AG04449 (cell line): ENCODE data around the gene SDK1.

Source experiments
- CTCF ChIA-PET: fragments of 350-600 bp; formaldehyde crosslinking; extraction: SDS; loops from one replicate; lab custom pipeline; 2021; ENCODE audit warnings: antibody characterized with exemption; lab: Yijun Ruan, JAX
- POLR2A ChIA-PET: fragments of 400-600, 350-600 bp; formaldehyde crosslinking; extraction: SDS; loops from one replicate; lab custom pipeline; 2020; ENCODE audit warnings: antibody characterized with exemption, inconsistent platforms; lab: Yijun Ruan, JAX
- DNase-seq: peaks from one replicate; pipeline ENCODE4 v3.0.0-alpha.2; 2010; ENCODE audit warnings: low read depth, low spot score
- H3K4me3 ChIP-seq: 2 replicates; pipeline ENCODE4 v1.5.1; 2011; ENCODE audit warnings: low read depth, mild to moderate bottlenecking, control low read depth, low read length
- TF ChIP-seq, protein P1 (sequence below): IDR thresholded peaks from one replicate; pipeline ENCODE4 v1.5.1; 2011; ENCODE audit warnings: mild to moderate bottlenecking, moderate library complexity, low read length, control low read depth, inconsistent platforms; ENCODE audit not compliant: insufficient read depth; ENCODE audit errors: missing control alignments

SDK1 gene

DNA sequence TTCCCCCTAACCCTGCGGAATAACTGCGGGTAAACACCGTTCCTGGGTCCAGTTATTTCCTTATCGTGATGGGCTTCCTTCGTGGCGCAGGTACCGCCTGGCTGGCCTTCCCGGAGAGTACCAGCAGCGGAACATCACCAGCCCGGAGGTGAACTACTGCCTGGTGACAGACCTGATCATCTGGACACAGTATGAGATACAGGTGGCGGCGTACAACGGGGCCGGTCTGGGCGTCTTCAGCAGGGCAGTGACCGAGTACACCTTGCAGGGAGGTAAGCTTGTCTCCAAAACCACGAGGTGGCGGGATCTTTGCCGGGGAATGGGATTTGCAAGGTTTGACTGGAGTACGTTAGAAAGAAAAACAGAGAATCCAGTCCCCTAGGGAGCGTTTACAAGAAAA is 716.0 kb downstream of the SDK1 start:
- CTCF ChIA-PET, result no interaction called here
- H3K4me3 ChIP-seq, result no peak overlapping the region
- DNase-seq, result no peak
- POLR2A ChIA-PET, result no interaction called here
- TF ChIP-seq, protein P1, sequence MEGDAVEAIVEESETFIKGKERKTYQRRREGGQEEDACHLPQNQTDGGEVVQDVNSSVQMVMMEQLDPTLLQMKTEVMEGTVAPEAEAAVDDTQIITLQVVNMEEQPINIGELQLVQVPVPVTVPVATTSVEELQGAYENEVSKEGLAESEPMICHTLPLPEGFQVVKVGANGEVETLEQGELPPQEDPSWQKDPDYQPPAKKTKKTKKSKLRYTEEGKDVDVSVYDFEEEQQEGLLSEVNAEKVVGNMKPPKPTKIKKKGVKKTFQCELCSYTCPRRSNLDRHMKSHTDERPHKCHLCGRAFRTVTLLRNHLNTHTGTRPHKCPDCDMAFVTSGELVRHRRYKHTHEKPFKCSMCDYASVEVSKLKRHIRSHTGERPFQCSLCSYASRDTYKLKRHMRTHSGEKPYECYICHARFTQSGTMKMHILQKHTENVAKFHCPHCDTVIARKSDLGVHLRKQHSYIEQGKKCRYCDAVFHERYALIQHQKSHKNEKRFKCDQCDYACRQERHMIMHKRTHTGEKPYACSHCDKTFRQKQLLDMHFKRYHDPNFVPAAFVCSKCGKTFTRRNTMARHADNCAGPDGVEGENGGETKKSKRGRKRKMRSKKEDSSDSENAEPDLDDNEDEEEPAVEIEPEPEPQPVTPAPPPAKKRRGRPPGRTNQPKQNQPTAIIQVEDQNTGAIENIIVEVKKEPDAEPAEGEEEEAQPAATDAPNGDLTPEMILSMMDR, result no peak

DNA sequence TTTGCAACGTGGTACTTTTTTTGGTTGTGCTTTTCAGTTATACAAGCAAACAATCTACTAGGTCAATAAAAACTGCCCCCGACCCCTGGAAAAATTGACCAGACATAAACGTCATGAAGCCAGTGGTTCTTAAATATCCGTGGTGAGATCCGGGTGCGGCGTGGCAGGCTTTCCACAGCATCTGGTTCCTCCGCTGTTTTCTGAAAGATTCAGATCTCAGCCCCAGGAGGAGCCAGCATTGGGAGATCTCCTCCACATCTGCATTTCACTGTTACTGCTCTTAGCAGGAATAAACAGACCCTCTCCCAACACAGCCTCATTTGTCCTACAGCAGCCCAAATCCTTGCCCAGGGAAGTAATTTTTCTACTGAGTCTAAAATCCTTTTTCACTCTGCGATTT is 716.7 kb downstream of the SDK1 start:
- ChIA-PET CTCF (no interaction called here), POLR2A (no interaction called here)
- H3K4me3 ChIP-seq, result no peak overlapping the region
- DNase-seq, result no peak
- TF ChIP-seq, protein P1, result no peak

DNA sequence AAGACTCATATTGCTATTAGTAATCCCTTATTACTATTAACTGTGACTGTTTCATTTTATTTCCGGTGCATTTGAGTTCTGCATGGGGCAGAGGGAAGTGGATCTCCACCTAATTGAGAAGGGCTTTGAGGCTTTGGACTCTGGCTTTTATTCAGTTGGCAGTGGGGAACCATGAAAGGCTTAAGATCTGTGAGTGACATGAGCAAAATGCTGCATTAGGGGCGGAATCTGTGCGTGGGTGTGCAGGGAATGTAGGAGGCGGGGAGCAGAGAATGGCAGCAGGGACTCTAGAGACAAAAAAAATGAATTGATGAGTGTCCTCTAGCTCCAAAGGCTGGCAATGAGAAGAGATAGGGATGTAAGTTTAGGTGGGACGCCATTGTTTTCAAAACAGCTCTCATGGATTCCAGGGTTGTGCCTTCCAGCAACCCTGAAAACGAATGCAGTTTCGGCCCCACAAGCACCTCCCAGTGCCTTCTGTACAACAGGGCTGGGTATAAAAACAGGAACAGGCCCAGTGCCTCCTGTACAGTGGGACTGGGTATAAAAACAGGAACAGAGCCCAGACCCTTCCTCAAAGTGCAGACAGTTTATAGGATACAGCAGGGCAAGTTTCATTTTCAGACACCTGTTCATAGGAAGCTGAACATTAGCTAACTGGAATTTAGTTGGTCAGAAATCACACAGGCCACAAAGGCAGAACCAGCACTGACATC is 717.7 kb downstream of the SDK1 start:
- ChIA-PET POLR2A (no interaction called here), CTCF (no interaction called here)
- TF ChIP-seq, protein P1, result no peak
- H3K4me3 ChIP-seq, result no peak overlapping the region
- no peak for DNase-seq

DNA sequence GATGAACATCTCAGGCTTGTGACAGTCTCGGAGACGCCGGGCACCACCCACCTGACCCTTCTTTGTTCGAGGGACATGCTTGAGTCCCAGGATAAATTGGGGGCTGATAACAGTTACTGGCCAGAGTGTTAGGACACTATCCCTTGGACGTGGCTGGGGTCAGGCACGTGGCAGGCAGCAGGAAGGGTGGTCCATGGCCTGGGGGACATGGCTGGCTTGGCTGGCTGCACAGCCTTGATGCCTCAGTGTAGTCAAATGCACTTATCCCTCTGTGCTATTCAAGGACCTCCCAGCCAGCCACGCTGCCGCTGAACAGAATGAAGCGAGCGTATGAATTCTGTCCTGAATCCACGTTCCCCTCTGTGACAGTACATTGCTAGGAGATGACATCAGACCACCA is 719.0 kb downstream of the SDK1 start:
- no peak for DNase-seq
- TF ChIP-seq, protein P1, result no peak
- ChIA-PET POLR2A (no interaction called here), CTCF (no interaction called here)
- H3K4me3 ChIP-seq, result no peak overlapping the region

DNA sequence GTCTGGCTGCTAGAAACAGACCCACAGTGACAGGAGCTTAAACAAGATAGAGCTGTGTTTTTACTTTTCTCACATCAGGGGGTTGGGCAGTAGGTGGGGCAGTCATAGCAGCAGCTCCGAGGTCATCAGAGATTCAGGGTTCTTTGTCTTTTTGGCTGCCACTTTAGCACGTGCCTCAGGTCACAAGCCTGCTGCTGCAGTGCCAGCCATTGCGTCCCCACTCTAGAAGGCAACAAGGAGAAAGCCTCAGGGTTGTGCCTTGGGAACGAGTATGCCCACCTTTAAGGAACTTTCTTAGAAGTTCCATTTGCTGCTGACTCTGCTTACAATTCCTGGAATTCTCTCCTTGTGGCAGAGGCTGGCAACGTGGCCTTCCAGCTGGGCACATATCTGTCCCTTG is 720.4 kb downstream of the SDK1 start:
- H3K4me3 ChIP-seq, result no peak overlapping the region
- POLR2A ChIA-PET, result no interaction called here
- DNase-seq, result no peak
- CTCF ChIA-PET, result no interaction called here
- TF ChIP-seq, protein P1, result no peak

DNA sequence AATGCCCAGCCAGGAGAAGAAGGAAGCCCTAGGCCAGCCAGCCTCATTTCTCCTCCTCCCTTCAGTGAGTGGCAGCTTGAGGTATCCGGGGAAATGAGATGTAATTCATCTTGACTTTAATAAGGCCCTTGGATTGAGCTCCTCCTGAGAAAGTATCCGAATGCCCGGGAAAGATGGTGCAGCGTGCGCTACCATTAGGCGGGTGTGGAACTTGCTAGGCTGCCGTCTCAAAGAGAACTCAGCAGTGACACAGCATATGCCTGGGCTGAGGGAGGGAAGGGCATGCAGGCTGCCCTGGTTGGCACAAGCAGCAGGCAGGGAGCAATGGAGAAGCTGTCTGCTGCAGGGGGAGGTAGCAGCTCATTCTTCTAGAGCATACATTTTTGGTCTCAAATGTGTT is 721.2 kb downstream of the SDK1 start:
- no peak overlapping the region for H3K4me3 ChIP-seq
- ChIA-PET CTCF (no interaction called here), POLR2A (no interaction called here)
- no peak for DNase-seq
- TF ChIP-seq, protein P1, result no peak
